Stimulated activated naive CD8-positive, alpha-beta T cell treated with anti-CD3 and anti-CD28 coated beads, Interleukin-15, amount 100 ng/mL, for 72 hours (primary cell): ENCODE data around the gene ZSCAN1.
"Not testable (repeated sequence)": the region's sequence is repeated elsewhere in the genome, so short reads cannot be mapped to it uniquely, and the experiment has no call there.

Experiments
- ATAC-seq: fragments of 150-1000 bp; cut with Tn5 transposase; 2 replicates; pipeline ENCODE4 v1.10.0; 2021; ENCODE audit warnings: mild to moderate bottlenecking, moderate library complexity
- DNase-seq, 2 donors: peaks; one replicate each; pipeline ENCODE4 v3.0.0; 2021 to 2022
- H3K27ac Mint-ChIP-seq, 2 donors: one replicate each; pipeline ENCODE4 v1.8.0; 2022; ENCODE audit warnings: mild to moderate bottlenecking in 2 of 2, mixed read lengths in 2 of 2, moderate library complexity in 2 of 2
- H3K27me3 Mint-ChIP-seq: one replicate; pipeline ENCODE4 v1.8.0; 2022; ENCODE audit warnings: mixed read lengths
- H3K4me1 Mint-ChIP-seq: one replicate; pipeline ENCODE4 v1.8.0; 2022; ENCODE audit warnings: mild to moderate bottlenecking, mixed read lengths
- H3K4me3 Mint-ChIP-seq, 2 donors: one replicate each; pipeline ENCODE4 v1.8.0; 2022; ENCODE audit warnings: mild to moderate bottlenecking in 2 of 2, mixed read lengths in 2 of 2, moderate library complexity in 1 of 2
- H3K9me3 Mint-ChIP-seq, 2 donors: one replicate each; pipeline ENCODE4 v1.8.0; 2022; ENCODE audit warnings: mixed read lengths in 2 of 2

The ZSCAN1 gene, protein sequence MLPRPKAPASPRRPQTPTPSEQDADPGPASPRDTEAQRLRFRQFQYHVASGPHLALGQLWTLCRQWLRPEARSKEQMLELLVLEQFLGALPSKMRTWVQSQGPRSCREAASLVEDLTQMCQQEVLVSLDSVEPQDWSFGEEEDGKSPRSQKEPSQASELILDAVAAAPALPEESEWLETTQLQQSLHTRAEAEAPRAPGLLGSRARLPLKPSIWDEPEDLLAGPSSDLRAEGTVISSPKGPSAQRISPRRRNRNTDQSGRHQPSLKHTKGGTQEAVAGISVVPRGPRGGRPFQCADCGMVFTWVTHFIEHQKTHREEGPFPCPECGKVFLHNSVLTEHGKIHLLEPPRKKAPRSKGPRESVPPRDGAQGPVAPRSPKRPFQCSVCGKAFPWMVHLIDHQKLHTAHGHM

DNA sequence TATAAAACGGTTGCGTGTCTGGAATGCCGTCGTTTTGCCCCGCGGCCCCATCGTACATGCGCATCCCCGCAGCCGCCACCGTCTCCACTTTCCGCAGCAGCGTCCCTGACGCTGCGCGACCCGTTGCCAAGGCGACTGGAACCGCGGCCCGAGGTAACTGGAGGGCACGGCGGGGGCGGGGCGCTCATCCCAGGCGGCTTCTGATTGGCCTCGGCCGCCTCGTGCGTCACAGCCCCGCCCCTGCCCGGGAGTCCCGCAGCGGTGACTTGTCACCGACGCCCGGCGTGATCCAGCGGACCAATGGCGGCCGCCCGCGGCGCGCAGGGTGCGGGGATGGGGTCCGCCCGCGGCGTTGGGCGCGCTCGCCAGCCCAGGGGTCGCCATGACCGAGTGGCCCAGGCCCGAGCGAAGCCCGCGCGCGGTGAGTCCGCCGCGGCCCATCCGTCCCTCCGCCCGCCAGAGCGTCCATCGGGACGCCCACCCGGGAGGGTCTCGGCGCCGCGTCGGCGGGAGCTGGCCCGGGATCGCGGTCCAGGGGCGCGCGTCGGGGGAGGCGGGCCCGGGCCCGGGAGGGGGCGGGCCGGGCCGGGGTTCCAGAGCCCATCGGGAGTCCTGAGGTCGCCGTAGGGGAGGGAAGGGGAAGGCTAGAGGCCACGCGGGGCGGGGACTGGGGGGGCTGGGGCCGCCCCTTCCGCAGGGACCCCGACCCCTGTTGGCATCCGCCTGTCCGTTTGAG is at the start of gene ZSCAN1:
Gene ZSCAN1, plus strand, starts transcription at position 285 of the 736 bp plus-strand sequence. CDS start 3,812 bp downstream, outside the sequence.
- peak; percentile 49 for ATAC-seq
- Mint-ChIP-seq H3K9me3 (peaks cover 26 to 53% of the 10 kb centered on the region in 2 donors), H3K27me3 (peaks cover 43% of the 10 kb centered on the region), H3K4me3 (peak within 1 kb of the TSS; percentile 37 to 53), H3K4me1 (no peaks in the 10 kb centered on the region), H3K27ac (no peak within 1 kb of the TSS)
- peak; percentile 41 to 47 for DNase-seq

DNA sequence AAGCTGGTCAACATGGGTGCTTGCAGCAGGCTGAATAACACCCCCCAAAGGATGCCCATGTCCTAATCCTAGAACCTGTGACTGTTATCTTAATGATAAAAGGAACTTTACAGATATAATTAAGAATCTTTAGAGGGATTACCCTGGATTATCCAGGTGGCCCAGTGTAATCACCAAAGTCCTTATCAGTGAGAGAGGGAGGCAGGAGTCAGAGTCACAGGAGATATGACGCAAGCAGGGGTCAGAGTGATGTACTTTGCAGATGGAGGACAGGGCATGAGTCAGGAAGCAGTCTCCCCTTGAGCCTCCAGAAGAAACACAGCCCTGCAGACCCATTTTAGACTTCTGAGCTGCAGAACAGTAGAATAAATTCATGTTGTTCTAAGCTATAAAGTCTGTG is 41.0 kb upstream of the ZSCAN1 start:
- H3K4me3 Mint-ChIP-seq, result no peak overlapping the region
- no peaks in the 10 kb centered on the region for H3K4me1 Mint-ChIP-seq
- ATAC-seq (no peak), DNase-seq (no peak)
- H3K27ac Mint-ChIP-seq, result no peak overlapping the region
- peaks cover 54 to 86% of the 10 kb centered on the region in 2 donors for H3K9me3 Mint-ChIP-seq
- no peaks in the 10 kb centered on the region for H3K27me3 Mint-ChIP-seq

DNA sequence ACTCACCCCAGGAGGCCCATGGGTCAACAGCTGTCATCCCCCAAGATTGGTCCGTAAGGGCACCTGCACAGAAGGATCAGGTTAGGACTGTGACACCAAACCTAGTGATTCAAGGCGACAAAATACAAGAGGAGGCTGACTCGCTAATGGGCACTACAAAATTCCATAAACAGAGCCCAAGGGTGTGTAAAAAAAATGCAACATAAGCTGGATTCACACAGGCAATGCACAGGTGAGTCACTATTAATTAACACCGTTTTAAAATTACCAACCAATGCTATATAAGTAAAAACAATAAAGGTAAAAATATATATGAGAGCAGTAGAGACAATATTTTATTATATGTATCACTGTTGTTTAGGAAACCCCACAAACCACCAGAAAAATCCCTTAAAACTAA is 33.1 kb upstream of the ZSCAN1 start:
- Mint-ChIP-seq H3K27ac (no peak overlapping the region), H3K27me3 (no peaks in the 10 kb centered on the region), H3K9me3 (peaks cover 54 to 59% of the 10 kb centered on the region in 2 donors), H3K4me1 (peaks cover 46% of the 10 kb centered on the region), H3K4me3 (peak overlapping the region; percentile 76 to 93)
- DNase-seq (no peak), ATAC-seq (no peak)

DNA sequence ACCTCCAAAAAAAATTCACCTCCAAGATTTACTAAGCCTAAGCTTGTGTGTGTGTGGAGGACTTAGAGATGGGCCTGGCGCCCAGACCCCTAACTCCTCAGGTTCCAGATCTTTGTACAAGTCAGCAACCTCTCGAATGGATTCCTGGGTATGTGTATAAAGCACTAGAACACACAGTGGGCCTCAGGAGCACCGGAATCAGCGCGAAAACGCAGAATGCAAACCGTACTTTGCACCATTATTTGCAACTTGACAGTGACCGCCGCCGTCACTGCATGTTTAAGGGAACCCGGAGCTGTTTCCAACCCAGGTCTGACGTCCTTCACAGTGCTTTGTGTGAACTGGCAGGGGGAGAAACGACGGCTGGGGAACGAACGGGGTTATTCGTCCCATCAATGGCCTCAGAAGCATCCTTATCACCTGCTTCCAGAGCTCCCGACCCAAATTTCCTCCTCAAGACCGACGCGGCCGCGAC is 31.9 kb upstream of the ZSCAN1 start:
- H3K27ac Mint-ChIP-seq, result peak overlapping the region; percentile 74 to 99
- DNase-seq (no peak), ATAC-seq (peak; percentile 26)
- H3K9me3 Mint-ChIP-seq, result peaks cover 56 to 59% of the 10 kb centered on the region in 2 donors
- peak overlapping the region; percentile 76 to 93 for H3K4me3 Mint-ChIP-seq
- no peaks in the 10 kb centered on the region for H3K27me3 Mint-ChIP-seq
- H3K4me1 Mint-ChIP-seq, result peaks cover 46% of the 10 kb centered on the region

DNA sequence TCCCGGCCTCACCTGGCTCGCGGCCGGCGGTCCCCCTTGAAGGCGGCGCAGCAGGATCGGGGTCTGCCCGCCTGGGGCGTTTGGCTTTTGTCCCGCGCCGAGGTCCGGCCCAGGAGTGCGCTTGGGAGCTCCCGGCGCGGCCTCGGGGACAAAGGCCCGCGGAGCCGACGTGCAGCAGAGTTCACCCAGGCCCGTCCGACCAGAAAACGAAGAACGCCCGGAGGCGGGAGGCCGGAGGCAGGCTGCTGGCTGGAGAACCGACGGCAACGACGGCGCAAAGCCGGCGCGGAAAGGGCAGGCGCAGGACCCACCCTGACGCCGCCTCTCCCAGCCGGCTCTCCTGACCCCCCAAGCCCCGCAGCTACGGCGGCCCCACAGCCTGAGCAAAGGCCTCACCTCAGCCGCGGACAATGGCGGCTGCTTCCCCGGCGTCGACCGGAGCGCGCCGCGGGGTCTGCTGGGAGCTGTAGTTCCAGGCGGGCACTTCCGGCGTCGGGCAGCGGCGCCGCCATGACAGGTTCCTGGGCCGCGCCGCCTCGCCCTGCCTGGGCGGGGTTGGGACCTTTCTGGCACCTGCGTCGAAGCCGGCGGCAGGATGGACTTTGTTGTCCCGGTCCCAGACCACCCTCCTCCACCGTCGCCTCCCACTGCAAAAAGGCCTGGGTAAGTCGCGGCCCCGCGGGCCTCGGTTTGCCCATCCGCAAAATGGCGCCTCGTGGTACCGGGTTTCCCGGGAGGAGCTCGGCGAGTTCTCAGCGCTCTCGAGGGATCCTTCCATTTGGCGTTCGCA is 31.2 kb upstream of the ZSCAN1 start, which contains the start of gene ZNF606:
Gene ZNF606, minus strand, starts transcription at position 437 of the 790 bp plus-strand sequence. CDS start 1,501 bp downstream, outside the sequence.
- Mint-ChIP-seq H3K27me3 (no peaks in the 10 kb centered on the region), H3K9me3 (peaks cover 60 to 61% of the 10 kb centered on the region in 2 donors), H3K27ac (peak within 1 kb of the TSS; percentile 96 to 99), H3K4me3 (peak within 1 kb of the TSS; percentile 76 to 93), H3K4me1 (peaks cover 46% of the 10 kb centered on the region)
- ATAC-seq, result peak; percentile 99
- DNase-seq, result peak; percentile 86 to 89

DNA sequence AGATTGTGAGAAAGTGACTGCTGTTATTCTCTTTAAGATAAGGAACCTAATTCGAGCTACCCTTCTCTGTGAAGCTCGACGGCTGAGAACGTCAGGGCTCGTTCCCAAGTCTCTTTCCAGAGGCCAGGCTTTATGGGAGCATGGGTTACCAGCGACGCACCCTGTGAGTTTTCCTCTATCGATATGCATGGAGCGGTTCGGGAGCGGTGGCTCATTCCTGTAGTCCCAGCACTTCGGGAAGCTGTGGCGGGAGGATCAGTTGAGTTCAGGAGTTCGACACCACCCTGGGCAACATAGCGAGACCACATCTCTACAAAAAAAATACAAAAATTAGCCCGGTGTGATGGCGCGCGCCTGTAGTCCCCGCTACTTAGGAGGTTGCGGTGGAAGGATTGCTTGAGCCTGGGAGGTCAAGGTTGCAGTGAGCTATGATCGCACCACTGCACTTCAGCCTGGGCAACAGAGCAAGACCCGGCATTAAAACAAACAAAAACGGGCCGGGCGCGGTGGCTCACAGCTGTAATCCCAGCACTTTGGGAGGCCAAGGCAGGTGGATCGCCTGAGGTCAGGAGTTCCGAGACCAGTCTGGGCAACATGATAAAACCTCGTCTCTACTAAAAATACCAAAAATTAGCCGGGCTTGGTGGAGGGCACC is 30.5 kb upstream of the ZSCAN1 start:
- Mint-ChIP-seq H3K27me3 (no peaks in the 10 kb centered on the region), H3K4me3 (peak overlapping the region; percentile 76 to 93), H3K9me3 (peaks cover 60 to 68% of the 10 kb centered on the region in 2 donors), H3K27ac (peak overlapping the region; percentile 96 to 99), H3K4me1 (peaks cover 46% of the 10 kb centered on the region)
- DNase-seq (no peak), ATAC-seq (no peak)

DNA sequence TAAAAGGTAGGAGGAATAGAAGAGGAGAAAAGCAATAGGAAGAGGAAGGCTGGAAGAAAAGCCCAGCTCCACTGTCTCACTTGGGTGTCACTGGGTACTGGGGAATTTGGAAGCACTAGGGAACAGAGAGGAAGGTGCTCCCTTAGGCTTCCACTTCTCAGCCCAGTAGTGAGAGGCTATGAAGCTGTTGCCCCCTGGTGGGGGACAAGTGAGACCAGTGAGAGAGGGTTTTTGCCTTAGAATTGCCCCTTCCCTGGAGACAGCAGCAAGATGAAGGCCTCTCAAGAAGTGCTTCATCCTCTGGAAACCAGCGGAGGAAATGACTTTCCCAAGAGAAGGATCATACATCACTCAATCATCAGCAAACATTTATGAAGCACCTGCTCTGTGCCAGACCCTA is 26.5 kb upstream of the ZSCAN1 start:
- DNase-seq (no peak), ATAC-seq (no peak)
- Mint-ChIP-seq H3K27me3 (no peaks in the 10 kb centered on the region), H3K27ac (no peak overlapping the region), H3K4me1 (peaks cover 22% of the 10 kb centered on the region), H3K4me3 (no peak overlapping the region), H3K9me3 (peaks cover 48 to 77% of the 10 kb centered on the region in 2 donors)

DNA sequence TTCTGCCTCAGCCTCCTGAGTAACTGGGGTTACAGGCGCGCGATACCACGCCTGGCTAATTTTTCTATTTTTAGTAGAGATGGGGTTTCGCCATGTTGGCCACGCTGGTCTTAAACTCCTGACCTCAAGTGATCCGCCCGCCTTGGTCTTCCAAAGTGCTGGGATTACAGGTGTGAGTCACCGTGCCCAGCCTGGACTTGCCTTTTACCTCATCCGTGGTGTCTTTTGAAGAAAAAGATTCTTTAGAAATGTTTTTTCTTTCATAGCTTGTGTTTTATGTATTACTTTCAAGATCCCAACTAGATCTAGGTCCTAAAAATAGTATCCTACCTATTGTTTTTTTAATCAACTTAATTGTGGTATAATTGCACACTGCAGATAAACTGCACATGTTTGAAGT is 24.9 kb upstream of the ZSCAN1 start:
- H3K9me3 Mint-ChIP-seq, result peaks cover 57 to 81% of the 10 kb centered on the region in 2 donors
- ATAC-seq, H3K27me3 Mint-ChIP-seq, DNase-seq: not testable (repeated sequence)
- peaks cover 10% of the 10 kb centered on the region for H3K4me1 Mint-ChIP-seq
- H3K4me3 Mint-ChIP-seq, result peak overlapping the region; percentile 76 to 87
- H3K27ac Mint-ChIP-seq, result peak overlapping the region; percentile 40 to 50

DNA sequence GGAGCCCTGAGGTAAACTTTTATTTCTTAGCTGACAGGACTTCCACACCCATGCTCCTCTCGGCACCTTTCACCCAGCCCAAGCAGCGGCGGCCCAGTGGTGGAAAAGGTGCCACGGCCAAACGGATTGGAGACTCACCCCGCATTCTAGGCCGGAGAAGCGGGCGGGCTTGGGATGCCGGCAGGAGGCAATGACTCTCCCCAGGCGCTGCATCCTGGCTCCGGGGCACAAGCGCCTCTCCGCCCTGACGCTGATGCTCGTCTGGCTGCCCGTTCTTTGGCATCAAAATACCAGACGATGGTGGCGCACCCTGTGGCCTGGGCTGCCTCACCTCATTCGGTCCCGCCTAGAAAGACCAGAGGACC is 24.5 kb upstream of the ZSCAN1 start:
- Mint-ChIP-seq H3K27me3 (no peaks in the 10 kb centered on the region), H3K4me1 (peaks cover 6% of the 10 kb centered on the region), H3K4me3 (peak overlapping the region; percentile 76 to 87), H3K27ac (no peak overlapping the region), H3K9me3 (peaks cover 54 to 79% of the 10 kb centered on the region in 2 donors)
- ATAC-seq (peak; percentile 21), DNase-seq (no peak)

DNA sequence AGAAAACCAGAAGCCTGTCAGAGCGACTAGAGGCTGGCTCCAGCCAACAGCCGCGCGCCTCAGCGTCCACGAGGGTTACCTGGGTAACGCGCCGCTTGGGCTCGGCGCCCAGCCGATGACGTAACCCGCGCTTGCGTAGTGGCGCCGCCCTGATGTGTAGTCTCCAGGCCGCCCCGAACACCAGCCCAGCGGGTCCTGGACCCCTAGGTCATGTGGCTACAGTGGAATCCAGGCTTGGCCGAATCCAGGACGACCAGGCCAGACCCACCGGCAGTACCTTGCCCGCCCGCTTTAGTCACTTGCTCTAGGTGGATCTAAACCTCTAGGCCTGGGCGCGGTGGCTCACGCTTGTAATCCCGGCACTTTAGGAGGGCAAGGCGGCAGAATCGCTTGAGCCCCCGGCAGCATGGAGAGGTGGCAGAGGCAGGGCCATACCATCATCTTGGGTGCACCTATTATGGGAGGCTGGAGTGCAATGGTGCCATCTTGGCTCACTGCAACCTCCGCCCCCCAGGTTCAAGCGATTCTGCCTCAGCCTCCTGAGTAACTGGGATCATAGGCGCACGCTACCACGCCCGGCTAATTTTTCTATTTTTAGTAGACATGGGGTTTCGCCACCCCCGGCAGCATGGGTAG is 24.0 kb upstream of the ZSCAN1 start:
- ATAC-seq (peak; percentile 95), DNase-seq (peak; percentile 71 to 73)
- Mint-ChIP-seq H3K27ac (peak overlapping the region; percentile 52 to 80), H3K9me3 (peaks cover 49 to 74% of the 10 kb centered on the region in 2 donors), H3K4me1 (peaks cover 1% of the 10 kb centered on the region), H3K27me3 (no peaks in the 10 kb centered on the region), H3K4me3 (peak overlapping the region; percentile 76 to 87)

DNA sequence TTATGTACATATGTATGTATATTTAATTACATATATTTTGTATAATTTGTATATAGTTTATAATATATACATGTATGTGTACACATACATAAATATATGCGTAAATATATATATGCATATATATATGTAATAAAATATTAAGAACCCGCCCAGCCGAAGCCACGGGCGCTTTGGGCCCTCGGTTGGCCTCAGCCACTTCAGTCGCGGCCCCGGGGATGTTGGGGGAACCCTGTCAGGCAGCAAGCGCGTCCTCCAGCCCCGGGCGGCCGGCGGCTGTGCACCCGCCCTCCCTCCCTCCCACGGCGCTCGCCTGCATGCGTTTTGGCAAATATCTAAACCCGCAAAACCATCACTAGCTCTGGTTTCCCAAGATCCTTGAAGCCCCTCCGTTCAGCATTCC is 23.3 kb upstream of the ZSCAN1 start:
- Mint-ChIP-seq H3K9me3 (peaks cover 42 to 68% of the 10 kb centered on the region in 2 donors), H3K4me3 (peak overlapping the region; percentile 23 to 87), H3K27ac (peak overlapping the region in 1 of 2 donors; percentile 63), H3K4me1 (no peaks in the 10 kb centered on the region), H3K27me3 (no peaks in the 10 kb centered on the region)
- no peak for ATAC-seq
- DNase-seq, result no peak

DNA sequence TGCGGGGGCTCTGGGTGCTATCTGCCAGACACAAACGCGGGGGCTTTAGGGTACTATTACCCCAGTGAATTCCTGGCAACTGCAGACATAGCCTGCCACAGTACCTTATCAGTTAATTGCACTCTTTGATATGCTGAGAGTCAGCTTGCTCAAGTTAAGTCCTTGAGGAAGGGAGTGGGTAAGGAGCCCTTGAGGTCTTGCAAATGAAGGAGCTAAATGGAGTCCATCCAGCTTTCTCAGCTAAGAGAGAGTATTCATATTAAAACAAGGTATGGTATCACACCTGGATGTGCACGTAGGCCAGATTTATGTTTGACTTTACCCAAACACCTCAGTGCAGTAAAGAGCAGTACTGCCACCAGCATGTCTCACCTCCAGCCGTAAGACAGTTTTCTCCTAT is 19.7 kb upstream of the ZSCAN1 start:
- Mint-ChIP-seq H3K9me3 (peaks cover 23 to 39% of the 10 kb centered on the region in 2 donors), H3K4me1 (no peaks in the 10 kb centered on the region), H3K4me3 (no peak overlapping the region), H3K27ac (no peak overlapping the region), H3K27me3 (no peaks in the 10 kb centered on the region)
- ATAC-seq (no peak), DNase-seq (no peak)

DNA sequence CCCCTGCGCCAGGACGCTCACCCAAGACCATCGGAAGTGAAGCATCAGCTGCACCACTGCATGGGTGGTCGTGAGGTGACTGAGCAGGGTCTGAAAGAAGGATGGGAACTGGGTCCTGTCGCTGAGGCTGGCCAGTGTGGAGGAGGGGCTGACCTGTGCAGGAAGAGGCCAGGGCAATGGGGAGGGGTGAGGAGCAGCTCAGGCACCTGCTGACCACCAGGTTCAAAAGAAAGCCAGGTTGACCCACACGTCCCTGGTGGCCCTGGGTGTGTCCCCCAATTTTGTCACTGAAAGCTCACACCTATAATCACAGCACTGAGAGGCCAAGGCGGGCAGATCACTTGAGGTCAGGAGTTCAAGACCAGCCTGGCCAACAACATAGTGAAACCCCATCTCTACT is 13.7 kb upstream of the ZSCAN1 start:
- H3K27me3 Mint-ChIP-seq, result no peaks in the 10 kb centered on the region
- no peaks in the 10 kb centered on the region for H3K4me1 Mint-ChIP-seq
- no peak overlapping the region for H3K27ac Mint-ChIP-seq
- peaks cover 22 to 46% of the 10 kb centered on the region in 2 donors for H3K9me3 Mint-ChIP-seq
- ATAC-seq (no peak), DNase-seq (no peak)
- no peak overlapping the region for H3K4me3 Mint-ChIP-seq

DNA sequence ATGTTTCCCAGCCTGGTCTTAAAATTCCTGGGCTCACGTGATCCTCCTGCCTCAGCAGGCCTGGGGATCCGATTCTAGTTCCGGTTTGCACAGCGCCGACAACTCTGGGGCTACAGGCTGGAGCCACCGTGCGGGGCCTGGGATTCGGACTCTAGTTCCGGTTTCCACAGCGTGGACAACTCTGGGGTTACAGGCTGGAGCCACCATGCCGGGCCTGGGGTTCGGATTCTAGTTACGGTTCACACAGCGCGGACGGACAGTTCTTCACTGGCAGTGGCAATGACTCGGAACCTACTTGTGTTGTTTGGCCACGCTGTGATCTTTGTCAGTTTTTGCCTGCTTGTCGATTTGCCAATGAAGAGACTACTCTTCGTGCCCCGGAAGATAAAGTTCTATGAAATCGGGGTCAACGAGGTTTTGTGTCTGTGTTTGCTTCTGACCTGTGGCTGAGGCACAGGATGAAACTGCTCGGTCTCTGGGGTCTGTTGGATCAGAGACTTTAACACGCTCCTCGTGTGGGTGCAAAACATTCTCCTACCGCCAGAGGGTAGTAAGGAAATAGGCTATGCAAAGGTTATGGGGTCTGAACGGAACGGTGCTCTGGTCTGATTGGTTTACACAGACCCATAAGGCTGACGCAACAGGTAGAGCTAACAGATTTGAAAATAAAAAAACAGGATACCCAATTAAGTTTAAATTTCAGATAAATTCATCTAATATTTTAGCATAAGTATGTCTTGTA is 12.1 kb upstream of the ZSCAN1 start:
- Mint-ChIP-seq H3K27ac (peak overlapping the region; percentile 62 to 94), H3K27me3 (no peaks in the 10 kb centered on the region), H3K4me3 (no peak overlapping the region), H3K4me1 (no peaks in the 10 kb centered on the region), H3K9me3 (peaks cover 16 to 42% of the 10 kb centered on the region in 2 donors)
- DNase-seq, result peak; percentile 67 to 69
- peak; percentile 95 for ATAC-seq
